Naive thymus-derived CD4-positive, alpha-beta T cell (primary cell): Measurements from ENCODE around the gene CRTC2. TPM values are rescaled to one million over a fixed set of nuclear protein-coding genes. Genes with fewer than 3 reads are reported as not detected.
A peak's percentile ranks its signal among the peaks of the same experiment; 100 is the strongest.

Experiments used
- ATAC-seq: fragments of 150-1000 bp; cut with Tn5 transposase; 2 replicates; pipeline ENCODE4 v1.10.0; 2021; ENCODE audit warnings: mild to moderate bottlenecking, moderate library complexity
- CTCF ChIA-PET: fragments of 350-600 bp; sonication (Branson Sonifier 250); formaldehyde crosslinking; loops from one replicate; lab custom pipeline; 2021; ENCODE audit warnings: antibody characterized with exemption; lab: Charles Lee
- POLR2A ChIA-PET: fragments of 350-600 bp; sonication (Branson Sonifier 250); formaldehyde crosslinking; loops from one replicate; lab custom pipeline; 2021; ENCODE audit warnings: antibody characterized with exemption, inconsistent platforms; lab: Charles Lee
- DNase-seq, 9 donors: peaks; one replicate each; pipeline versions ENCODE4 v3.0.0 to v3.0.0-alpha.2; 2020 to 2022; ENCODE audit warnings: mixed read lengths in 1 of 9
- H3K27ac ChIP-seq: one replicate; pipeline ENCODE4 v1.7.0; 2013; ENCODE audit warnings: mild to moderate bottlenecking, low read depth, low read length, moderate library complexity
- H3K27me3 ChIP-seq, 2 donors: one replicate each; pipeline ENCODE4 v1.7.0; 2013; ENCODE audit warnings: low read length in 2 of 2, mild to moderate bottlenecking in 2 of 2, moderate library complexity in 2 of 2; ENCODE audit not compliant: control insufficient read depth in 2 of 2, insufficient read depth in 2 of 2
- H3K36me3 ChIP-seq, 3 experiments: 1 replicate in 2 of 3; 2 replicates in 1 of 3; pipeline ENCODE4 v1.7.0; 2013; ENCODE audit warnings: low read length in 3 of 3, mild to moderate bottlenecking in 3 of 3, moderate library complexity in 1 of 3; ENCODE audit not compliant: insufficient read depth in 3 of 3, control insufficient read depth in 2 of 3
- H3K4me1 ChIP-seq, 2 donors: one replicate each; pipeline ENCODE4 v1.7.0; 2013; ENCODE audit warnings: low read length in 2 of 2, mild to moderate bottlenecking in 2 of 2, moderate library complexity in 1 of 2; ENCODE audit not compliant: control insufficient read depth in 2 of 2, insufficient read depth in 2 of 2
- H3K4me3 ChIP-seq: 2 replicates; pipeline ENCODE4 v1.7.0; 2013; ENCODE audit warnings: mild to moderate bottlenecking, low read length
- H3K9me3 ChIP-seq, 3 experiments: 1 replicate in 2 of 3; 2 replicates in 1 of 3; pipeline ENCODE4 v1.7.0; 2013; ENCODE audit warnings: low read length in 3 of 3; ENCODE audit not compliant: control insufficient read depth in 2 of 3
- H3K27ac Mint-ChIP-seq, 9 donors: one replicate each; pipeline ENCODE4 v1.8.0; 2020 to 2022; ENCODE audit warnings: mixed read lengths in 9 of 9, mild to moderate bottlenecking in 8 of 9, moderate library complexity in 5 of 9, inconsistent platforms in 2 of 9
- H3K27me3 Mint-ChIP-seq, 5 donors: one replicate each; pipeline ENCODE4 v1.8.0; 2021 to 2022; ENCODE audit warnings: mixed read lengths in 5 of 5, mild to moderate bottlenecking in 1 of 5
- H3K36me3 Mint-ChIP-seq, 5 donors: one replicate each; pipeline ENCODE4 v1.8.0; 2020 to 2022; ENCODE audit warnings: mixed read lengths in 5 of 5, mild to moderate bottlenecking in 3 of 5, inconsistent platforms in 1 of 5
- H3K4me1 Mint-ChIP-seq, 7 donors: one replicate each; pipeline ENCODE4 v1.8.0; 2020 to 2022; ENCODE audit warnings: mixed read lengths in 7 of 7, mild to moderate bottlenecking in 3 of 7, inconsistent platforms in 1 of 7
- H3K4me3 Mint-ChIP-seq, 10 donors: one replicate each; pipeline ENCODE4 v1.8.0; 2020 to 2022; ENCODE audit warnings: mild to moderate bottlenecking in 10 of 10, mixed read lengths in 10 of 10, moderate library complexity in 6 of 10, inconsistent platforms in 2 of 10
- H3K9me3 Mint-ChIP-seq, 11 donors: one replicate each; pipeline ENCODE4 v1.8.0; 2020 to 2022; ENCODE audit warnings: mixed read lengths in 11 of 11, mild to moderate bottlenecking in 4 of 11, inconsistent platforms in 1 of 11, moderate library complexity in 1 of 11
- intact Hi-C, 2 donors: fragments of 100-400 bp; cut with micrococcal nuclease; formaldehyde crosslinking; loops; one replicate each; pipeline ENCODE4 v1.15.1; 2023
- polyA plus RNA-seq, 2 donors: library from polyadenylated mRNA; unstranded; fragments of 300-500 nt; fragmentation: Illumina TruSeq; gene quantifications; one replicate each; pipeline ENCODE4 v1.2.3, GENCODE V29; 2021
- total RNA-seq, 6 experiments: library from RNA in 5 of 6; stranded (reverse) in 5 of 6; gene quantifications; 1 replicate in 5 of 6; 2 replicates in 1 of 6; pipeline ENCODE4 v1.2.3 and lab custom pipeline; 2021 to 2026

CRTC2 gene
- total and polyA plus RNA-seq, 7 experiments from 2014 or later: 25.2 to 157 (median 111) TPM

GRCh38 chr1:153963030-153963849 lies 4.8 kb upstream of the CRTC2 start, which contains the start of gene SLC39A1:
Gene SLC39A1 (minus strand): TSS chr1:153963537. CDS start chr1:153962715, 822 bp downstream.
- Mint-ChIP-seq H3K27me3 (no peaks in the 10 kb centered on the region), H3K36me3 (peaks cover 0 to 14% (median 0%) of the 10 kb centered on the region in 5 donors), H3K9me3 (no peaks in the 10 kb centered on the region), H3K27ac (peak within 1 kb of the TSS; percentile 88 to 98 (median 93)), H3K4me3 (peak within 1 kb of the TSS; percentile 87 to 96 (median 91)), H3K4me1 (peaks cover 39 to 72% (median 67%) of the 10 kb centered on the region in 7 donors)
- POLR2A ChIA-PET: interaction anchor here (0.5 to 12.8 kb wide), 17 partner anchors 9 to 1834 kb away, joined by 3 to 159 read pairs (median 4); partner anchors contain the start of genes DENND4B, GATAD2B, JTB and RAB13
- ATAC-seq: peak; percentile 67
- Histone ChIP-seq H3K4me3 (peak within 1 kb of the TSS; percentile 91), H3K36me3 (peaks cover 0 to 10% (median 0%) of the 10 kb centered on the region in 3 experiments), H3K27ac (peak within 1 kb of the TSS; percentile 84), H3K4me1 (peaks cover 32 to 36% of the 10 kb centered on the region in 2 donors), H3K9me3 (no peaks in the 10 kb centered on the region), H3K27me3 (no peaks in the 10 kb centered on the region)
- intact Hi-C loops: loop anchor here (1.0 to 10.0 kb wide), 7 partner anchors 14 to 992 kb away; partner anchors contain the start of genes RPS27 (in 2 of the 2), JTB (in 1 of the 2), PBXIP1 (in 1 of the 2) and S100A6 (in 1 of the 2)
- peak; percentile 82 to 96 (median 86) for DNase-seq
- CTCF ChIA-PET: interaction anchor here (1.0 to 1.3 kb wide), 4 partner anchors 18 to 166 kb away, joined by 3 to 5 read pairs (median 4); no protein-coding TSS in a partner anchor

GRCh38 chr1:153962088-153963029 lies 3.9 kb upstream of the CRTC2 start:
- Mint-ChIP-seq H3K27me3 (no peaks in the 10 kb centered on the region), H3K36me3 (peaks cover 0 to 14% (median 0%) of the 10 kb centered on the region in 5 donors), H3K4me1 (peaks cover 34 to 68% (median 61%) of the 10 kb centered on the region in 7 donors), H3K9me3 (no peaks in the 10 kb centered on the region), H3K27ac (peak overlapping the region; percentile 88 to 98 (median 93)), H3K4me3 (peak overlapping the region; percentile 87 to 96 (median 91))
- ATAC-seq (no peak), DNase-seq (no peak)
- no peaks in the 10 kb centered on the region for H3K27me3 ChIP-seq
- intact Hi-C loops: loop anchor here (1.0 to 10.0 kb wide), 7 partner anchors 15 to 992 kb away; partner anchors contain the start of genes RPS27 (in 2 of the 2), JTB (in 1 of the 2), PBXIP1 (in 1 of the 2) and S100A6 (in 1 of the 2)
- H3K9me3 ChIP-seq: no peaks in the 10 kb centered on the region
- peak overlapping the region; percentile 84 for H3K27ac ChIP-seq
- H3K4me1 ChIP-seq: peaks cover 30 to 33% of the 10 kb centered on the region in 2 donors
- ChIA-PET CTCF (interaction anchor here (0.9 to 1.3 kb wide), 5 partner anchors 17 to 165 kb away, joined by 3 to 5 read pairs (median 4); no protein-coding TSS in a partner anchor), POLR2A (interaction anchor here (0.5 to 12.8 kb wide), 15 partner anchors 9 to 1835 kb away, joined by 3 to 159 read pairs (median 6); partner anchors contain the start of genes DENND4B, GATAD2B, JTB and RAB13)
- peaks cover 0 to 15% (median 0%) of the 10 kb centered on the region in 3 experiments for H3K36me3 ChIP-seq
- H3K4me3 ChIP-seq: peak overlapping the region; percentile 91

GRCh38 chr1:153961421-153961820 lies 3.0 kb upstream of the CRTC2 start:
- Histone ChIP-seq H3K4me1 (peaks cover 30 to 35% of the 10 kb centered on the region in 2 donors), H3K27me3 (no peaks in the 10 kb centered on the region), H3K36me3 (peaks cover 0 to 13% (median 0%) of the 10 kb centered on the region in 3 experiments), H3K4me3 (no peak overlapping the region), H3K9me3 (no peaks in the 10 kb centered on the region), H3K27ac (no peak overlapping the region)
- ChIA-PET CTCF (interaction anchor here (0.9 kb wide), 1 partner anchor 26 kb away, joined by 4 read pairs; no protein-coding TSS in a partner anchor), POLR2A (interaction anchor here (0.6 to 12.8 kb wide), 4 partner anchors 11 to 18 kb away, joined by 3 to 159 read pairs (median 22); partner anchors contain the start of genes DENND4B and JTB)
- peaks cover 36 to 69% (median 63%) of the 10 kb centered on the region in 7 donors for H3K4me1 Mint-ChIP-seq
- H3K27me3 Mint-ChIP-seq: no peaks in the 10 kb centered on the region
- H3K9me3 Mint-ChIP-seq: no peaks in the 10 kb centered on the region
- peaks cover 0 to 17% (median 0%) of the 10 kb centered on the region in 5 donors for H3K36me3 Mint-ChIP-seq
- peak overlapping the region in 8 of 9 donors; percentile 1 to 97 (median 84) for H3K27ac Mint-ChIP-seq
- intact Hi-C loops: loop anchor here (10.0 kb wide), 2 partner anchors 427 to 993 kb away; partner anchors contain the start of genes PBXIP1 (in 1 of the 2) and S100A6 (in 1 of the 2)
- no peak for ATAC-seq
- peak overlapping the region; percentile 28 to 94 (median 88) for H3K4me3 Mint-ChIP-seq
- DNase-seq: no peak

- H3K27me3 ChIP-seq: no peaks in the 10 kb centered on the region
- ChIA-PET POLR2A (interaction anchor here (0.7 to 12.8 kb wide), 5 partner anchors 8 to 33 kb away, joined by 3 to 159 read pairs (median 30); partner anchors contain the start of genes CREB3L4, DENND4B and RPS27), CTCF (no interaction called here)
- Mint-ChIP-seq H3K27me3 (no peaks in the 10 kb centered on the region), H3K4me3 (peak overlapping the region in 1 of 10 donors; percentile 41), H3K36me3 (peaks cover 0 to 13% (median 0%) of the 10 kb centered on the region in 5 donors), H3K27ac (peak overlapping the region in 7 of 9 donors; percentile 7 to 97 (median 90)), H3K9me3 (no peaks in the 10 kb centered on the region), H3K4me1 (peaks cover 36 to 70% (median 62%) of the 10 kb centered on the region in 7 donors)
- no peak overlapping the region for H3K4me3 ChIP-seq
- intact Hi-C loops: loop anchor here (10.0 kb wide), 2 partner anchors 425 to 995 kb away; partner anchors contain the start of genes PBXIP1 (in 1 of the 2) and S100A6 (in 1 of the 2)
- no peaks in the 10 kb centered on the region for H3K9me3 ChIP-seq
- ATAC-seq (no peak), DNase-seq (no peak)
- peaks cover 0 to 13% (median 0%) of the 10 kb centered on the region in 3 experiments for H3K36me3 ChIP-seq
- H3K27ac ChIP-seq: no peak overlapping the region
- H3K4me1 ChIP-seq: peaks cover 31 to 39% of the 10 kb centered on the region in 2 donors
Measured at GRCh38 chr1:153960206-153960605, 1.8 kb upstream of the CRTC2 start.

- Mint-ChIP-seq H3K4me1 (peaks cover 35 to 71% (median 68%) of the 10 kb centered on the region in 7 donors), H3K27ac (peak overlapping the region in 7 of 9 donors; percentile 44 to 95 (median 90)), H3K9me3 (no peaks in the 10 kb centered on the region), H3K27me3 (no peaks in the 10 kb centered on the region), H3K36me3 (peaks cover 0 to 13% (median 0%) of the 10 kb centered on the region in 5 donors), H3K4me3 (peak overlapping the region in 3 of 10 donors; percentile 39 to 100 (median 50))
- POLR2A ChIA-PET: interaction anchor here (0.6 to 12.8 kb wide), 7 partner anchors 9 to 231 kb away, joined by 3 to 159 read pairs (median 30); partner anchors contain the start of genes CREB3L4, DENND4B, INTS3 and JTB
- Histone ChIP-seq H3K4me1 (peaks cover 35 to 43% of the 10 kb centered on the region in 2 donors), H3K36me3 (peaks cover 0 to 18% (median under 1%) of the 10 kb centered on the region in 3 experiments), H3K27me3 (no peaks in the 10 kb centered on the region), H3K9me3 (no peaks in the 10 kb centered on the region), H3K4me3 (no peak overlapping the region), H3K27ac (peak overlapping the region; percentile 92)
- ATAC-seq (no peak), DNase-seq (no peak)
- CTCF ChIA-PET: interaction anchor here (0.8 to 1.0 kb wide), 2 partner anchors 16 to 41 kb away, joined by 3 read pairs; no protein-coding TSS in a partner anchor
- intact Hi-C loops: loop anchor here (2.0 to 5.0 kb wide), 8 partner anchors 17 to 1898 kb away; partner anchors contain the start of genes GATAD2B (in 1 of the 2), GON4L (in 1 of the 2), HAX1 (in 1 of the 2) and ILF2 (in 1 of the 2)
Measured at GRCh38 chr1:153959454-153959853, 1.0 kb upstream of the CRTC2 start.
